ENCODE measurements around the gene SLC39A3.

SLC39A3 gene

GRCh38 chr19:2711875-2712205 is 28.0 kb downstream of the SLC39A3 start:
- Histone ChIP-seq H3K9me3 (ENCODE audit: control insufficient read depth, insufficient read depth, low read depth, low read length) (peaks cover 13% of the 10 kb centered on the region), H3K27ac (ENCODE audit: low read depth, low read length) (no peak overlapping the region), H3K9ac (ENCODE audit: low read length) (no peak overlapping the region), H3K27me3 (ENCODE audit: control insufficient read depth, insufficient read depth, low read length) (no peaks in the 10 kb centered on the region; the same call in 1 of the 2 replicates), H3K4me3 (ENCODE audit: low read depth, low read length) (no peak overlapping the region), H3K4me1 (ENCODE audit: control insufficient read depth, insufficient read depth, low read length) (no peaks in the 10 kb centered on the region), H3K36me3 (ENCODE audit: control insufficient read depth, insufficient read depth, low read length) (no peaks in the 10 kb centered on the region)

GRCh38 chr19:2711172-2711874 is 28.5 kb downstream of the SLC39A3 start:
- Histone ChIP-seq H3K27ac (ENCODE audit: low read depth, low read length) (no peak overlapping the region), H3K27me3 (ENCODE audit: control insufficient read depth, insufficient read depth, low read length) (no peaks in the 10 kb centered on the region; the same call in 1 of the 2 replicates), H3K9me3 (ENCODE audit: control insufficient read depth, insufficient read depth, low read depth, low read length) (peaks cover 13% of the 10 kb centered on the region), H3K36me3 (ENCODE audit: control insufficient read depth, insufficient read depth, low read length) (no peaks in the 10 kb centered on the region), H3K4me1 (ENCODE audit: control insufficient read depth, insufficient read depth, low read length) (no peaks in the 10 kb centered on the region), H3K9ac (ENCODE audit: low read length) (no peak overlapping the region), H3K4me3 (ENCODE audit: low read depth, low read length) (no peak overlapping the region)

GRCh38 chr19:2706251-2706650 is 33.6 kb downstream of the SLC39A3 start:
- Histone ChIP-seq H3K36me3 (ENCODE audit: control insufficient read depth, insufficient read depth, low read length) (no peaks in the 10 kb centered on the region), H3K4me3 (ENCODE audit: low read depth, low read length) (no peak overlapping the region)

GRCh38 chr19:2703691-2704216 is 36.1 kb downstream of the SLC39A3 start:
- no peak overlapping the region for H3K4me3 ChIP-seq (ENCODE audit: low read depth, low read length)
- no peak overlapping the region for H3K9ac ChIP-seq (ENCODE audit: low read length)
- H3K9me3 ChIP-seq (ENCODE audit: control insufficient read depth, insufficient read depth, low read depth, low read length): no peaks in the 10 kb centered on the region
- H3K36me3 ChIP-seq (ENCODE audit: control insufficient read depth, insufficient read depth, low read length): no peaks in the 10 kb centered on the region
- H3K27ac ChIP-seq (ENCODE audit: low read depth, low read length): no peak overlapping the region
- peaks cover 12% of the 10 kb centered on the region; the same call in 1 of the 2 replicates for H3K4me1 ChIP-seq (ENCODE audit: control insufficient read depth, insufficient read depth, low read length)
- H3K27me3 ChIP-seq (ENCODE audit: control insufficient read depth, insufficient read depth, low read length): peaks cover 29% of the 10 kb centered on the region

More at GRCh38 chr19:2706251-2706650, 33.6 kb downstream of the SLC39A3 start:
- H3K9ac ChIP-seq (ENCODE audit: low read length): no peak overlapping the region
- H3K27me3 ChIP-seq (ENCODE audit: control insufficient read depth, insufficient read depth, low read length): peaks cover 9% of the 10 kb centered on the region
- no peak overlapping the region for H3K27ac ChIP-seq (ENCODE audit: low read depth, low read length)
- peaks cover 5% of the 10 kb centered on the region; the same call in 1 of the 2 replicates for H3K4me1 ChIP-seq (ENCODE audit: control insufficient read depth, insufficient read depth, low read length)
- no peaks in the 10 kb centered on the region for H3K9me3 ChIP-seq (ENCODE audit: control insufficient read depth, insufficient read depth, low read depth, low read length)

GRCh38 chr19:2703077-2703437 is 36.8 kb downstream of the SLC39A3 start:
- H3K36me3 ChIP-seq (ENCODE audit: control insufficient read depth, insufficient read depth, low read length): no peaks in the 10 kb centered on the region
- H3K9ac ChIP-seq (ENCODE audit: low read length): no peak overlapping the region
- no peak overlapping the region for H3K27ac ChIP-seq (ENCODE audit: low read depth, low read length)
- H3K4me1 ChIP-seq (ENCODE audit: control insufficient read depth, insufficient read depth, low read length): peaks cover 12% of the 10 kb centered on the region; the same call in 1 of the 2 replicates
- no peaks in the 10 kb centered on the region for H3K9me3 ChIP-seq (ENCODE audit: control insufficient read depth, insufficient read depth, low read depth, low read length)
- H3K27me3 ChIP-seq (ENCODE audit: control insufficient read depth, insufficient read depth, low read length): peaks cover 29% of the 10 kb centered on the region
- no peak overlapping the region for H3K4me3 ChIP-seq (ENCODE audit: low read depth, low read length)

- H3K27me3 ChIP-seq (ENCODE audit: control insufficient read depth, insufficient read depth, low read length): peaks cover 29% of the 10 kb centered on the region
- no peak within 1 kb of the TSS for H3K27ac ChIP-seq (ENCODE audit: low read depth, low read length)
- H3K36me3 ChIP-seq (ENCODE audit: control insufficient read depth, insufficient read depth, low read length): no peaks in the 10 kb centered on the region
- no peaks in the 10 kb centered on the region for H3K9me3 ChIP-seq (ENCODE audit: control insufficient read depth, insufficient read depth, low read depth, low read length)
- peak within 1 kb of the TSS; percentile 82 for H3K4me3 ChIP-seq (ENCODE audit: low read depth, low read length)
- H3K9ac ChIP-seq (ENCODE audit: low read length): no peak within 1 kb of the TSS
- peaks cover 12% of the 10 kb centered on the region; the same call in 1 of the 2 replicates for H3K4me1 ChIP-seq (ENCODE audit: control insufficient read depth, insufficient read depth, low read length)
These were observed 37.4 kb downstream of the SLC39A3 start, which contains the start of gene GNG7 for GRCh38 chr19:2702170-2703076. Gene GNG7, minus strand, starts transcription at chr19:2702694. Its CDS starts 182,006 bp downstream, at chr19:2520688.

GRCh38 chr19:2701361-2702169 is 38.3 kb downstream of the SLC39A3 start:
- no peaks in the 10 kb centered on the region for H3K36me3 ChIP-seq (ENCODE audit: control insufficient read depth, insufficient read depth, low read length)
- peaks cover 29% of the 10 kb centered on the region for H3K27me3 ChIP-seq (ENCODE audit: control insufficient read depth, insufficient read depth, low read length)
- no peaks in the 10 kb centered on the region for H3K9me3 ChIP-seq (ENCODE audit: control insufficient read depth, insufficient read depth, low read depth, low read length)
- H3K27ac ChIP-seq (ENCODE audit: low read depth, low read length): no peak overlapping the region
- peaks cover 12% of the 10 kb centered on the region; the same call in 1 of the 2 replicates for H3K4me1 ChIP-seq (ENCODE audit: control insufficient read depth, insufficient read depth, low read length)
- no peak overlapping the region for H3K9ac ChIP-seq (ENCODE audit: low read length)
- peak overlapping the region; percentile 82 for H3K4me3 ChIP-seq (ENCODE audit: low read depth, low read length)

- Histone ChIP-seq H3K9me3 (ENCODE audit: control insufficient read depth, insufficient read depth, low read depth, low read length) (no peaks in the 10 kb centered on the region), H3K27ac (ENCODE audit: low read depth, low read length) (no peak overlapping the region), H3K4me1 (ENCODE audit: control insufficient read depth, insufficient read depth, low read length) (peaks cover 12% of the 10 kb centered on the region; the same call in 1 of the 2 replicates), H3K27me3 (ENCODE audit: control insufficient read depth, insufficient read depth, low read length) (peaks cover 29% of the 10 kb centered on the region), H3K4me3 (ENCODE audit: low read depth, low read length) (peak overlapping the region; percentile 82), H3K9ac (ENCODE audit: low read length) (no peak overlapping the region), H3K36me3 (ENCODE audit: control insufficient read depth, insufficient read depth, low read length) (no peaks in the 10 kb centered on the region)
These were observed 39.0 kb downstream of the SLC39A3 start for GRCh38 chr19:2700660-2701360.

GRCh38 chr19:2699413-2700140 is 40.2 kb downstream of the SLC39A3 start:
- no peak overlapping the region for H3K27ac ChIP-seq (ENCODE audit: low read depth, low read length)
- no peak overlapping the region for H3K4me3 ChIP-seq (ENCODE audit: low read depth, low read length)
- no peak overlapping the region for H3K9ac ChIP-seq (ENCODE audit: low read length)
- H3K36me3 ChIP-seq (ENCODE audit: control insufficient read depth, insufficient read depth, low read length): no peaks in the 10 kb centered on the region
- H3K27me3 ChIP-seq (ENCODE audit: control insufficient read depth, insufficient read depth, low read length): peaks cover 29% of the 10 kb centered on the region
- H3K4me1 ChIP-seq (ENCODE audit: control insufficient read depth, insufficient read depth, low read length): peaks cover 12% of the 10 kb centered on the region; the same call in 1 of the 2 replicates
- no peaks in the 10 kb centered on the region for H3K9me3 ChIP-seq (ENCODE audit: control insufficient read depth, insufficient read depth, low read depth, low read length)
